Measurements from ENCODE around the gene DOCK8.

DOCK8 gene

DNA sequence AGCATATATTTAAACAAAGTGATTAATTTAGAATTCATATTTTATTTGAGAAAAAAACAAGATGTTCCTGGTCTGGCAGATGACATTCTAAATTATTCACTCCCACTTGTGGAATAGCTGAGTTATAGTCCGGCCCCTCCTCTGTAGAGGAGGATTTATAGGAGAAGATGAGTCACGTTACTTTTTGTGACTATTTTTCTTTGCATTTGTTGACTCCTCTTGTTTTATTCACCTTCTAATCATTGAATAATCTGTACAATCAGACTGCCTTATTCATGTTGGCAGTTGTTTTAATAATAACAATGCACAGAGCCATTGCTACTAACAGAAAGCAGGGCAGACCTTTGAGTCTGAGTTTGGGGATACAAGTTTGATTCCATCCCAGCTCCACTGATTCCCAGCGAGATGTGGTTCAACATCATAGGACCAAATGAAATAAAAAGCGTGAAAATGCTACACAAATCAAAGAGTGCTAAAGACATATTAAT is 23.2 kb downstream of the DOCK8 start:
- Mint-ChIP-seq H3K27ac (no peak overlapping the region), H3K4me3 (no peak overlapping the region), H3K9me3 (no peaks in the 10 kb centered on the region), H3K4me1 (ENCODE audit: low read depth) (peaks cover 53% of the 10 kb centered on the region), H3K36me3 (ENCODE audit: low read depth) (peaks cover 63% of the 10 kb centered on the region), H3K27me3 (no peaks in the 10 kb centered on the region)
- intact Hi-C loops (cut with micrococcal nuclease): no loop called here

- Mint-ChIP-seq H3K27ac (no peak overlapping the region), H3K4me3 (no peak overlapping the region), H3K36me3 (ENCODE audit: low read depth) (peaks cover 48% of the 10 kb centered on the region), H3K4me1 (ENCODE audit: low read depth) (peaks cover 31% of the 10 kb centered on the region), H3K9me3 (no peaks in the 10 kb centered on the region), H3K27me3 (no peaks in the 10 kb centered on the region)
- intact Hi-C loops (cut with micrococcal nuclease): no loop called here
These were observed 27.9 kb downstream of the DOCK8 start for GRCh38 chr9:242461-243080.

GRCh38 chr9:248278-248961 is 33.8 kb downstream of the DOCK8 start:
- Mint-ChIP-seq H3K4me1 (ENCODE audit: low read depth) (peaks cover 33% of the 10 kb centered on the region), H3K9me3 (no peaks in the 10 kb centered on the region), H3K36me3 (ENCODE audit: low read depth) (peaks cover 31% of the 10 kb centered on the region), H3K4me3 (no peak overlapping the region), H3K27me3 (no peaks in the 10 kb centered on the region), H3K27ac (peak overlapping the region; percentile 37)
- intact Hi-C loops (cut with micrococcal nuclease): no loop called here

DNA sequence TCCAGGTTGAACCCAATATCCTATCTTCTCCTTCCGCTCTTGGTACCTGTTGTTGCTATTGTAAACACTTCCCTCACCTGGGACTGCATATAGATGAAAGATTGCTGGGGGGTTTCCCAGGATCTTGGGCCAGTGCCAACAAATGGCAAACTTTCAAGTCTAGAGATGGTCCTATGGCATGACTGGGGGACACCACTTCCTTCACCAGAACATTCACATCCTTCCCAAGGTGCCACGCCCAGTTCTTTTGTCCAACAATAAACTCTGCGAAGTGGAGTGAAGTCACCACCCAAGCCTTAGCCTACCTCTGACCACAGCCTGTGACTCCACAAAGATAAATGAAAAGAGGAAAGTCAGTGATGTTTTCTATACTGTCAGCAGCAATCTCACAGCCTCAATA is 34.4 kb downstream of the DOCK8 start:
- Mint-ChIP-seq H3K9me3 (no peaks in the 10 kb centered on the region), H3K27ac (no peak overlapping the region), H3K4me1 (ENCODE audit: low read depth) (peaks cover 34% of the 10 kb centered on the region), H3K27me3 (no peaks in the 10 kb centered on the region), H3K4me3 (no peak overlapping the region), H3K36me3 (ENCODE audit: low read depth) (peaks cover 25% of the 10 kb centered on the region)
- intact Hi-C loops (cut with micrococcal nuclease): no loop called here

GRCh38 chr9:250039-250438 is 35.4 kb downstream of the DOCK8 start:
- peaks cover 25% of the 10 kb centered on the region for H3K36me3 Mint-ChIP-seq (ENCODE audit: low read depth)
- H3K27ac Mint-ChIP-seq: no peak overlapping the region
- intact Hi-C loops (cut with micrococcal nuclease): no loop called here
- no peaks in the 10 kb centered on the region for H3K27me3 Mint-ChIP-seq
- H3K9me3 Mint-ChIP-seq: no peaks in the 10 kb centered on the region
- H3K4me1 Mint-ChIP-seq (ENCODE audit: low read depth): peaks cover 40% of the 10 kb centered on the region
- H3K4me3 Mint-ChIP-seq: no peak overlapping the region

- intact Hi-C loops (cut with micrococcal nuclease): no loop called here
- H3K36me3 Mint-ChIP-seq (ENCODE audit: low read depth): peaks cover 25% of the 10 kb centered on the region
- H3K4me3 Mint-ChIP-seq: no peak overlapping the region
- peaks cover 40% of the 10 kb centered on the region for H3K4me1 Mint-ChIP-seq (ENCODE audit: low read depth)
- H3K9me3 Mint-ChIP-seq: no peaks in the 10 kb centered on the region
- H3K27ac Mint-ChIP-seq: peak overlapping the region; percentile 10
- H3K27me3 Mint-ChIP-seq: no peaks in the 10 kb centered on the region
These were observed 36.0 kb downstream of the DOCK8 start for GRCh38 chr9:250625-251024.

DNA sequence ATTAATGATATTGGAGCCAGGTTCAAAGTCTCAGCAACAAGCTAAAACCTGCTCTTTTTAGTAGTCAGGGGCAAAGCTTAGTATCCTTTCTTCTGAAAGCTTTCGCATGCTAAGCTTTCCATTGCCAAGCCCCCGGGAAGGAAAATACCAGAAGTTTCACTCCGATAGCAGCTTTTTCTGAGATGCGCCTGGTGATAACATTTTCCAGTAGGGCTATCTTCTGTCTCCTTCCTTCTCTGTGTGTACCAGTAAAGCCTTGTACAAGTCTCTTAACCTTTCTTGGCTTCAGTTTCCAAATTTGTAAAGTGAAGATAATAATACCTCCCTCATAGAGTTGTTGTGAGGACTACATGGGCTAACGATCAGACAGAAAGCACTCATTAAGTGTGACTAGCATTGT is 36.7 kb downstream of the DOCK8 start:
- Mint-ChIP-seq H3K4me1 (ENCODE audit: low read depth) (peaks cover 40% of the 10 kb centered on the region), H3K36me3 (ENCODE audit: low read depth) (peaks cover 25% of the 10 kb centered on the region), H3K9me3 (no peaks in the 10 kb centered on the region), H3K27me3 (no peaks in the 10 kb centered on the region), H3K4me3 (no peak overlapping the region), H3K27ac (no peak overlapping the region)
- intact Hi-C loops (cut with micrococcal nuclease): no loop called here

DNA sequence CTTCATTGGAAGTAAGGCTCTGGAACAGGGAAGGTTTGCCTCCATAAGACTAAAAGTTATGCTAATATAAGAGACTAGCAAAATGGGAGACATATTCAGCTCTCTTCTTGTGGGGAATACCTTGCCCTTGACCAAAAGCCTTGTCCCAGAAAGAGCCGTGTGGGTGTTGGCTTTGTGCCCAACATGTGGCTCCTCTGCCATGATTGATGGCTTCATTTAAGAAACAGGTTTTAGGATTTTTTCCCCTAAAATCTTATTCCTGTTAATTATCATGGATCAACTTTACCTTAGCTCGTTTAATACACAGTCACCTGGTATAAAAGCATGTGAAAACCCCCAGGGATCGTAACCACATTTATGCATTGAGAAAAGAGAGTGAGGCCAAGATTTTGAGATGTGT is 38.9 kb downstream of the DOCK8 start:
- H3K27me3 Mint-ChIP-seq: no peaks in the 10 kb centered on the region
- H3K36me3 Mint-ChIP-seq (ENCODE audit: low read depth): peaks cover 24% of the 10 kb centered on the region
- H3K4me3 Mint-ChIP-seq: no peak overlapping the region
- H3K27ac Mint-ChIP-seq: no peak overlapping the region
- intact Hi-C loops (cut with micrococcal nuclease): no loop called here
- H3K9me3 Mint-ChIP-seq: no peaks in the 10 kb centered on the region
- peaks cover 53% of the 10 kb centered on the region for H3K4me1 Mint-ChIP-seq (ENCODE audit: low read depth)

DNA sequence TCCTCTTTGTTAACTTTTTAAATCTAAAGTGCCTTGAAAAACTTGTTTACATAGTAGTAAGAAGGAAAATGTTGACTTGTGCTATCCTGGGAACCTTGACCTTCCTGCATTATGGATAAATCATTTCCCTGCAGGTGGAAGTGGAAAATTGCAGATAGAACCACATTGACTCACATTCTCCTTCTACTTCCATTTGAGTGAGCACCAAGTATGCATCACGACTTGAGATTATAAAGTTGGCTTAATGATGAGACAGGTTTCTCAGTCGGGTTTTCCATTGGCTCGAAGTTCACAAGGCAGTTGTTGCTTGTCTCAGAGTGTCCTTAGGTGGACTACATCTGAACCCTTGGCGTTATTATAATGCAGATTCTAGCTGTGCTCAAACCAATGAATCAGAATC is 39.9 kb downstream of the DOCK8 start:
- intact Hi-C loops (cut with micrococcal nuclease): no loop called here
- H3K27ac Mint-ChIP-seq: no peak overlapping the region

GRCh38 chr9:257957-258356 is 43.3 kb downstream of the DOCK8 start:
- peaks cover 31% of the 10 kb centered on the region for H3K4me1 Mint-ChIP-seq (ENCODE audit: low read depth)
- H3K4me3 Mint-ChIP-seq: peak overlapping the region; percentile 9
- no peaks in the 10 kb centered on the region for H3K9me3 Mint-ChIP-seq
- peak overlapping the region; percentile 83 for H3K27ac Mint-ChIP-seq
- H3K36me3 Mint-ChIP-seq (ENCODE audit: low read depth): peaks cover 18% of the 10 kb centered on the region
- no peaks in the 10 kb centered on the region for H3K27me3 Mint-ChIP-seq
- intact Hi-C loops (cut with micrococcal nuclease): loop anchor here (5.0 kb wide), 1 partner anchor 36 kb away; no protein-coding TSS in a partner anchor

More for the DNA sequence above, 39.9 kb downstream of the DOCK8 start:
- H3K4me3 Mint-ChIP-seq: no peak overlapping the region
- peaks cover 22% of the 10 kb centered on the region for H3K36me3 Mint-ChIP-seq (ENCODE audit: low read depth)
- no peaks in the 10 kb centered on the region for H3K9me3 Mint-ChIP-seq
- H3K4me1 Mint-ChIP-seq (ENCODE audit: low read depth): peaks cover 45% of the 10 kb centered on the region
- no peaks in the 10 kb centered on the region for H3K27me3 Mint-ChIP-seq

DNA sequence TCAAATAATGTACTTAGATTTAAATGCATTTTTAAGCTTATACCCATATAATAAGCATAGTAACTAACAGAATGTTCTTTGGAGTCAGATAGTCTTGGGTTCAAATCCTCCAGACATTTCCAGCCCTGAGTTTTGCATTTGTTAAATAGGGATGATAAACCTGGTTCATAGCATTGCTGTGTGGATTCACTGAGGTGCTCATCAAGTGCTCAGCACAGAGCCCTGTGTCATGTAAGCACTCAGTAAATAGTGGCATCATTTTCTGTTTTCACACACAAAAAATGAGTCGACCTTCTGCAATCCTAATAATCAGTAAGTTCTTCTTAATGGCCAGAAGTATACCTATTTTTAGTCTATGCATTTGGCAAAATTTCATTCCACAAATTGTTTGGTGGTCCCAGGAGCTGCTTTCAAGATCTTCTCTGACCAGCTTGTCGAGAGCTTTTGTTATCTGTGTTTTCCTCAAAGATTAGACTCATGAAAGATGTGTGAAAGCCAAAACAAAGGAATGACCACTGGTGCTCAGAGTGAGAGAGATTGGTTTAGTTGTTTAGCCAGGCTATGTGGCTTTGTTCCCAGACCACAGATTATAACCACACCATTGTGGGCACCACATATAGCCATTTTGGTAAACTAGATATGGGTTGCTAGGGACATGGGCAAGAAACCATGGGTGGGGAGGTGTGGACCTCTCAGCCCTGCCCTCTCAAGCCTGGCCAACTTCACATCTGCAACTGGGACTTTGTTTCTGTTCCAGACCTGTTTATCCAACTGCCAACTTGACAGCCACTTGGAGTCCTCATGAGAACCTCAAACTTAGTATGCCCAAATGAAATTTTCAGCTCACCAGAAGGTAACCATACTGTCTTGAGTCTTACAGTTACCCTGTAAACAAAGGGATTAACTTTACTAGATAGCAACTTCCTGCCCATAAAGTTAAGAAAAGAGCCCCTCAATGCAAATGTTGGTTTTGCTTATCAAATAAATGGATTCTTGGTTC is 45.0 kb downstream of the DOCK8 start:
- Mint-ChIP-seq H3K4me1 (ENCODE audit: low read depth) (peaks cover 31% of the 10 kb centered on the region), H3K36me3 (ENCODE audit: low read depth) (peaks cover 19% of the 10 kb centered on the region), H3K4me3 (no peak overlapping the region), H3K27me3 (no peaks in the 10 kb centered on the region), H3K27ac (peak overlapping the region; percentile 37), H3K9me3 (no peaks in the 10 kb centered on the region)
- intact Hi-C loops (cut with micrococcal nuclease): loop anchor here (5.0 kb wide), 1 partner anchor 37 kb away; no protein-coding TSS in a partner anchor

GRCh38 chr9:264231-264630 is 49.6 kb downstream of the DOCK8 start:
- Mint-ChIP-seq H3K27ac (peak overlapping the region; percentile 32), H3K27me3 (no peaks in the 10 kb centered on the region), H3K4me1 (ENCODE audit: low read depth) (peaks cover 33% of the 10 kb centered on the region), H3K4me3 (no peak overlapping the region), H3K9me3 (no peaks in the 10 kb centered on the region), H3K36me3 (ENCODE audit: low read depth) (peaks cover 22% of the 10 kb centered on the region)
- intact Hi-C loops (cut with micrococcal nuclease): no loop called here

GRCh38 chr9:265209-265870 is 50.7 kb downstream of the DOCK8 start:
- Mint-ChIP-seq H3K27me3 (no peaks in the 10 kb centered on the region), H3K4me3 (no peak overlapping the region), H3K9me3 (no peaks in the 10 kb centered on the region), H3K4me1 (ENCODE audit: low read depth) (peaks cover 44% of the 10 kb centered on the region), H3K36me3 (ENCODE audit: low read depth) (peaks cover 23% of the 10 kb centered on the region), H3K27ac (no peak overlapping the region)
- intact Hi-C loops (cut with micrococcal nuclease): no loop called here

All from dendritic cell treated with granulocyte-macrophage colony-stimulating factor and Interleukin-4, amounts not matched to agents 40 ng/mL and 50 ng/mL, for 4 days (primary cell).